ENCODE data around the gene KAT8. TPM values are rescaled to one million over a fixed set of nuclear protein-coding genes. Genes with fewer than 3 reads are reported as not detected.

KAT8 gene
- total and polyA plus RNA-seq, 2 of the 4 experiments (the other 2 are of a cell fraction) = 19.4 to 27.4 TPM

DNA sequence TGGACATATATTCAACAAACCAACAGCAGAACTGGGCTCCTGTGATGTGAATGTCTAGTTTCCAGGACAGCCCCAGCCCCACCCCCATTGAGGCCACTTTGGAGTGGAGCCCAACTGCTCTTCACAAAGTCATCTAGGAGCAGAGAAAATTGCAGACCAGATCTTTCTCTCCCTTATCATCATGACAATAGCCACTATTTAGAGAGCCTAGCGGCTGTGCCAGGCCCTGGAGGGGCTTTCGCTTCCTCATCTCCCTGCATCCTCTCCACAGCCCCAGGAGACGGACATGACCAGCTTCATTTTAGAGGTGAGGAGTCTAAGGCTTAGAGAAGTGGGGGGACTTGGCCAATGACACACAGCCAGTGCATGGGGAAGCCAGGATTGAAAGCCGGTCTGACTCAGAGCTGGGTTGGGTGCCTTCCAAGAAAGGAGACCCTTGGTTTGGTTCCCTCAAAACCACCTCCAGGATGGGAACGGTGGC, 16.7 kb downstream of the KAT8 start:
- dilution Hi-C loops (cut with HindIII; ENCODE audit: low sequenced_read_pairs, unreplicated experiment) = no loop called here
- Histone ChIP-seq H2AK5ac (ENCODE audit: low read depth, low read length) (no peak overlapping the region), H2BK15ac (ENCODE audit: low read depth, low read length) (no peak overlapping the region), H3K18ac (ENCODE audit: low read depth, low read length) (no peak overlapping the region), H3K36me3 (ENCODE audit: control insufficient read depth, insufficient read depth, low read length) (peaks cover 21% of the 10 kb centered on the region), H3K27ac (ENCODE audit: insufficient read depth, low read length) (no peak overlapping the region), H3K4me3 (ENCODE audit: insufficient read depth, low read depth, low read length) (no peak overlapping the region), H2BK5ac (ENCODE audit: low read depth, low read length, poor library complexity, severe bottlenecking) (no peak overlapping the region), H4K91ac (ENCODE audit: insufficient read depth, low read depth, low read length) (no peak overlapping the region), H2AFZ (replicated peaks; ENCODE audit: low read length, poor library complexity) (no peak overlapping the region), H3K56ac (ENCODE audit: extremely low read depth, insufficient read depth, low read length) (no peak overlapping the region), H3K23ac (ENCODE audit: low read depth, low read length) (no peak overlapping the region), H3K9me1 (ENCODE audit: insufficient read depth, low read length) (peaks cover 10% of the 10 kb centered on the region), H4K20me1 (ENCODE audit: insufficient read depth, low read length) (no peaks in the 10 kb centered on the region), H2AK9ac (replicated peaks; ENCODE audit: low read depth, low read length, poor library complexity) (peak overlapping the region; percentile 82), H4K5ac (ENCODE audit: low read depth, low read length) (no peak overlapping the region), H3K4ac (ENCODE audit: low read depth, low read length) (no peak overlapping the region), H3K14ac (replicated peaks; ENCODE audit: low read depth, low read length) (no peak overlapping the region), H3K9ac (ENCODE audit: low read depth, low read length) (no peak overlapping the region), H3K4me2 (ENCODE audit: low read depth, low read length) (no peak overlapping the region), H3K4me1 (ENCODE audit: control insufficient read depth, insufficient read depth, low read length) (peaks cover 12% of the 10 kb centered on the region), H2BK120ac (ENCODE audit: low read depth, low read length) (no peak overlapping the region), H3K9me3 (ENCODE audit: control insufficient read depth, insufficient read depth, low read length) (no peaks in the 10 kb centered on the region), H2BK20ac (ENCODE audit: low read depth, low read length) (no peak overlapping the region), H3K79me1 (ENCODE audit: low read depth in 1 of 2, low read length in 2 of 2) (0 out of 4 replicates have a peak, but pooled peaks cover 0 to 3% of the 10 kb centered on the region in 2 experiments), H4K8ac (ENCODE audit: low read depth in 2 of 2, low read length in 2 of 2) (no peak overlapping the region), H3K27me3 (ENCODE audit: control insufficient read depth, insufficient read depth, low read length) (no peaks in the 10 kb centered on the region; the same call in 1 of the 2 replicates)
- intact Hi-C loops (cut with micrococcal nuclease) = no loop called here
- TF ChIP-seq, protein P1, sequence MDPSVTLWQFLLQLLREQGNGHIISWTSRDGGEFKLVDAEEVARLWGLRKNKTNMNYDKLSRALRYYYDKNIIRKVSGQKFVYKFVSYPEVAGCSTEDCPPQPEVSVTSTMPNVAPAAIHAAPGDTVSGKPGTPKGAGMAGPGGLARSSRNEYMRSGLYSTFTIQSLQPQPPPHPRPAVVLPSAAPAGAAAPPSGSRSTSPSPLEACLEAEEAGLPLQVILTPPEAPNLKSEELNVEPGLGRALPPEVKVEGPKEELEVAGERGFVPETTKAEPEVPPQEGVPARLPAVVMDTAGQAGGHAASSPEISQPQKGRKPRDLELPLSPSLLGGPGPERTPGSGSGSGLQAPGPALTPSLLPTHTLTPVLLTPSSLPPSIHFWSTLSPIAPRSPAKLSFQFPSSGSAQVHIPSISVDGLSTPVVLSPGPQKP (IDR thresholded peaks at IDR 0.05; ENCODE audit: borderline replicate concordance, low read depth, low read length) = no peak
- TF ChIP-seq, protein P2, sequence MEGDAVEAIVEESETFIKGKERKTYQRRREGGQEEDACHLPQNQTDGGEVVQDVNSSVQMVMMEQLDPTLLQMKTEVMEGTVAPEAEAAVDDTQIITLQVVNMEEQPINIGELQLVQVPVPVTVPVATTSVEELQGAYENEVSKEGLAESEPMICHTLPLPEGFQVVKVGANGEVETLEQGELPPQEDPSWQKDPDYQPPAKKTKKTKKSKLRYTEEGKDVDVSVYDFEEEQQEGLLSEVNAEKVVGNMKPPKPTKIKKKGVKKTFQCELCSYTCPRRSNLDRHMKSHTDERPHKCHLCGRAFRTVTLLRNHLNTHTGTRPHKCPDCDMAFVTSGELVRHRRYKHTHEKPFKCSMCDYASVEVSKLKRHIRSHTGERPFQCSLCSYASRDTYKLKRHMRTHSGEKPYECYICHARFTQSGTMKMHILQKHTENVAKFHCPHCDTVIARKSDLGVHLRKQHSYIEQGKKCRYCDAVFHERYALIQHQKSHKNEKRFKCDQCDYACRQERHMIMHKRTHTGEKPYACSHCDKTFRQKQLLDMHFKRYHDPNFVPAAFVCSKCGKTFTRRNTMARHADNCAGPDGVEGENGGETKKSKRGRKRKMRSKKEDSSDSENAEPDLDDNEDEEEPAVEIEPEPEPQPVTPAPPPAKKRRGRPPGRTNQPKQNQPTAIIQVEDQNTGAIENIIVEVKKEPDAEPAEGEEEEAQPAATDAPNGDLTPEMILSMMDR (conservative IDR thresholded peaks at IDR 0.05; ENCODE audit: low read depth, low read length) = no peak
- TF ChIP-seq MAZ (IDR thresholded peaks at IDR 0.05; ENCODE audit: borderline replicate concordance, low read depth, low read length) (no peak), RAD21 (IDR thresholded peaks at IDR 0.05; ENCODE audit: low read length) (no peak), SMC3 (IDR thresholded peaks at IDR 0.05; ENCODE audit: low read depth, low read length) (no peak), CEBPB (IDR thresholded peaks at IDR 0.05; ENCODE audit: low read depth, low read length) (no peak)
- in situ Hi-C loops (cut with MboI; ENCODE audit: low sequenced_read_pairs) = no loop called here
- ATAC-seq (ENCODE audit: low read depth) (no peak), DNase-seq (peak; percentile 24)
- WGBS, 2 experiments (ENCODE audit: extremely low coverage in 2 of 2, insufficient read length in 1 of 2) = no CpG with 5 or more reads among the region's 5 CpGs
- BruUV-seq (replicated peaks) = no TSS peak
- ChIA-PET POLR2A (ENCODE audit: unreplicated experiment) (no interaction called here), CTCF (no interaction called here)
